Type B pancreatic cell (in vitro differentiated cells): ENCODE measurements around the gene GLOD4. TPM values are rescaled to one million over a fixed set of nuclear protein-coding genes. Genes with fewer than 3 reads are reported as not detected.
"Not testable (repeated sequence)": the region's sequence is repeated elsewhere in the genome, so short reads cannot be mapped to it uniquely, and the experiment has no call there.

Source experiments
- DNase-seq: peaks from one replicate; pipeline ENCODE4 v3.0.0; 2021; ENCODE audit warnings: mixed read lengths; ENCODE audit not compliant: unreplicated experiment; ENCODE audit errors: extremely low spot score
- H3K27ac Mint-ChIP-seq: 2 replicates; pipeline ENCODE4 v1.8.0; 2021; ENCODE audit warnings: mild to moderate bottlenecking, mixed read lengths
- H3K27me3 Mint-ChIP-seq: 2 replicates; pipeline ENCODE4 v1.8.0; 2021; ENCODE audit warnings: mixed read lengths
- H3K36me3 Mint-ChIP-seq: 2 replicates; pipeline ENCODE4 v1.8.0; 2021; ENCODE audit warnings: mixed read lengths
- H3K4me1 Mint-ChIP-seq: one replicate; pipeline ENCODE4 v1.8.0; 2021; ENCODE audit warnings: mixed read lengths; ENCODE audit not compliant: unreplicated experiment
- H3K4me3 Mint-ChIP-seq: 2 replicates; pipeline ENCODE4 v1.8.0; 2021; ENCODE audit warnings: mild to moderate bottlenecking, mixed read lengths
- H3K9me3 Mint-ChIP-seq: 2 replicates; pipeline ENCODE4 v1.8.0; 2021; ENCODE audit warnings: mixed read lengths
- CTCF ChIP-seq: fragments of 200-600 bp; sonication (generic); conservative IDR thresholded peaks from 2 replicates; pipeline ENCODE4 v1.5.0; 2021; ENCODE audit warnings: antibody characterized with exemption, mild to moderate bottlenecking
- total RNA-seq: library from RNA; stranded (reverse); gene quantifications from 2 replicates; pipeline ENCODE4 v1.2.1, GENCODE V29; 2021; ENCODE audit warnings: low replicate concordance

Gene GLOD4
- total RNA-seq, 1 donor from 2014 or later, result 99.4 TPM

GRCh38 chr17:794876-795275 is 12.8 kb upstream of the GLOD4 start:
- H3K4me1 Mint-ChIP-seq, result peaks cover 15% of the 10 kb centered on the region
- peak overlapping the region; percentile 89 for H3K27ac Mint-ChIP-seq
- peaks cover 10% of the 10 kb centered on the region for H3K36me3 Mint-ChIP-seq
- H3K4me3 Mint-ChIP-seq, result peak overlapping the region; percentile 61
- no peaks in the 10 kb centered on the region for H3K27me3 Mint-ChIP-seq
- no peak for DNase-seq
- TF ChIP-seq CTCF, result peak; percentile 90
- no peaks in the 10 kb centered on the region for H3K9me3 Mint-ChIP-seq

GRCh38 chr17:792277-792676 is 10.2 kb upstream of the GLOD4 start:
- no peaks in the 10 kb centered on the region for H3K9me3 Mint-ChIP-seq
- peaks cover 9% of the 10 kb centered on the region for H3K4me1 Mint-ChIP-seq
- DNase-seq, result no peak
- H3K27me3 Mint-ChIP-seq, result no peaks in the 10 kb centered on the region
- H3K27ac Mint-ChIP-seq, result peak overlapping the region; percentile 23
- H3K36me3 Mint-ChIP-seq, result peaks cover 10% of the 10 kb centered on the region
- no peak for TF ChIP-seq CTCF
- H3K4me3 Mint-ChIP-seq, result no peak overlapping the region

GRCh38 chr17:791829-792228 is 9.7 kb upstream of the GLOD4 start:
- Mint-ChIP-seq H3K4me3 (no peak overlapping the region), H3K4me1 (peaks cover 9% of the 10 kb centered on the region), H3K9me3 (no peaks in the 10 kb centered on the region), H3K36me3 (peaks cover 10% of the 10 kb centered on the region), H3K27ac (no peak overlapping the region), H3K27me3 (no peaks in the 10 kb centered on the region)
- no peak for TF ChIP-seq CTCF
- no peak for DNase-seq

- H3K9me3 Mint-ChIP-seq, H3K36me3 Mint-ChIP-seq: not testable (repeated sequence)
Observed at GRCh38 chr17:790874-791247, 8.8 kb upstream of the GLOD4 start.

GRCh38 chr17:789931-790873 is 8.1 kb upstream of the GLOD4 start:
- Mint-ChIP-seq H3K4me3 (peak overlapping the region; percentile 52), H3K27ac (peak overlapping the region; percentile 96)
- not testable (repeated sequence) for H3K36me3 Mint-ChIP-seq, DNase-seq, H3K27me3 Mint-ChIP-seq, H3K9me3 Mint-ChIP-seq, H3K4me1 Mint-ChIP-seq

More at GRCh38 chr17:790874-791247, 8.8 kb upstream of the GLOD4 start:
- DNase-seq, H3K27me3 Mint-ChIP-seq, H3K4me1 Mint-ChIP-seq, H3K4me3 Mint-ChIP-seq: not testable (repeated sequence)
- H3K27ac Mint-ChIP-seq, result peak overlapping the region; percentile 76

GRCh38 chr17:789160-789840 is 7.2 kb upstream of the GLOD4 start:
- H3K4me1 Mint-ChIP-seq, result peaks cover under 1% of the 10 kb centered on the region
- no peak for DNase-seq
- TF ChIP-seq CTCF, result no peak
- H3K27me3 Mint-ChIP-seq, result no peaks in the 10 kb centered on the region
- no peaks in the 10 kb centered on the region for H3K9me3 Mint-ChIP-seq
- H3K27ac Mint-ChIP-seq, result peak overlapping the region; percentile 96
- H3K4me3 Mint-ChIP-seq, result peak overlapping the region; percentile 52
- H3K36me3 Mint-ChIP-seq, result peaks cover 8% of the 10 kb centered on the region
